PFSK-1 (cell line): ENCODE data around the gene MYMK.

Experiments
- POLR2AphosphoS5 ChIP-seq: IDR thresholded peaks from 2 replicates; pipeline ENCODE4 v1.6.1; 2012; ENCODE audit warnings: low read depth, mild to moderate bottlenecking, control low read depth, low read length, moderate library complexity
- SIN3A ChIP-seq: IDR thresholded peaks from 2 replicates; pipeline ENCODE4 v1.6.1; 2012; ENCODE audit warnings: mild to moderate bottlenecking, low read length, moderate library complexity, borderline replicate concordance; ENCODE audit not compliant: insufficient read depth
- TAF1 ChIP-seq: IDR thresholded peaks from 2 replicates; pipeline ENCODE4 v1.6.1; 2012; ENCODE audit warnings: low read length, control low read depth, borderline replicate concordance; ENCODE audit not compliant: insufficient read depth

DNA sequence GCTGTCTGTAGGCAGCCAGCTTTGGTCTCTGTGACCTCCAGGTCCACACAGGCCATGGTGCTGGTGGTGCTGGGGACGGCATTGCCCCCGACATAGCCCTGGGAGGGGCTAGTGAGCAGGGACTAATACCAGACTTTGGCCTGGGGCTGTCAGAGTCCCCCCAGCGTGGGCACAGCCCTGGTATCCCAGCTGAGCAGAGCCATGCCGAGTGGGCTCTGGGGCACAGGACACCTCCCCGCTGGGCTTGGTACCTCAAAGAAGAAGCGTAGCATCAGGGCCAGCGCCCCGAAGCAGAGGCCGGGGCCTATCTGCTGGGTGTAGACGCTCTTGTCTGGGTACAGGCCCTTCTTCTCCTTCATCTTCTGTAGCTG, 9.5 kb downstream of the MYMK start:
- TF ChIP-seq SIN3A, result no peak
- TF ChIP-seq POLR2AphosphoS5, result no peak
- no peak for TF ChIP-seq TAF1
